Lower leg skin (tissue), 4 donors: Measurements from ENCODE around the gene CCDC33. TPM values are rescaled to one million over a fixed set of nuclear protein-coding genes. Genes with fewer than 3 reads are reported as not detected.

Source experiments
- DNase-seq, 2 donors: peaks; one replicate each; pipeline ENCODE4 v3.0.0-alpha.2; 2019; ENCODE audit warnings: low spot score in 2 of 2
- H3K4me3 ChIP-seq: fragments of 200-600 bp; sonication (generic); 2 replicates; pipeline ENCODE4 v1.5.1; 2017; ENCODE audit warnings: mild to moderate bottlenecking, low read depth; ENCODE audit not compliant: poor library complexity, severe bottlenecking
- POLR2A ChIP-seq, 2 donors: fragments of 450-650 bp; IDR thresholded peaks; one replicate each; pipeline ENCODE4 v1.6.1; 2016 to 2017; ENCODE audit warnings: antibody characterized with exemption in 2 of 2, mild to moderate bottlenecking in 1 of 2, moderate library complexity in 1 of 2
- WGBS, 2 donors: methylation state at CpG; one replicate each; pipeline ENCODE4 v1.1.5; 2018; 5-methylcytosine and 5-hydroxymethylcytosine counted together
- intact Hi-C: fragments of 100-400 bp; cut with DNase I; formaldehyde crosslinking; loops from one replicate; pipeline ENCODE4 v1.15.0; 2023; ENCODE audit warnings: low total_unique reads
- total RNA-seq, 4 donors: library from RNA; depleted of rRNA; stranded (reverse); fragments of >200 nt; gene quantifications; one replicate each; pipeline ENCODE4 v1.1.0, GENCODE V29; 2016
- TF ChIP-seq, protein P1 (sequence below), 3 donors: fragments of 450-650 bp; IDR thresholded peaks; one replicate each; pipeline ENCODE4 v1.5.1; 2016; ENCODE audit warnings: antibody characterized with exemption in 3 of 3, mild to moderate bottlenecking in 3 of 3, moderate library complexity in 2 of 3

Gene CCDC33
- total RNA-seq, 4 donors from 2014 or later = not detected

DNA sequence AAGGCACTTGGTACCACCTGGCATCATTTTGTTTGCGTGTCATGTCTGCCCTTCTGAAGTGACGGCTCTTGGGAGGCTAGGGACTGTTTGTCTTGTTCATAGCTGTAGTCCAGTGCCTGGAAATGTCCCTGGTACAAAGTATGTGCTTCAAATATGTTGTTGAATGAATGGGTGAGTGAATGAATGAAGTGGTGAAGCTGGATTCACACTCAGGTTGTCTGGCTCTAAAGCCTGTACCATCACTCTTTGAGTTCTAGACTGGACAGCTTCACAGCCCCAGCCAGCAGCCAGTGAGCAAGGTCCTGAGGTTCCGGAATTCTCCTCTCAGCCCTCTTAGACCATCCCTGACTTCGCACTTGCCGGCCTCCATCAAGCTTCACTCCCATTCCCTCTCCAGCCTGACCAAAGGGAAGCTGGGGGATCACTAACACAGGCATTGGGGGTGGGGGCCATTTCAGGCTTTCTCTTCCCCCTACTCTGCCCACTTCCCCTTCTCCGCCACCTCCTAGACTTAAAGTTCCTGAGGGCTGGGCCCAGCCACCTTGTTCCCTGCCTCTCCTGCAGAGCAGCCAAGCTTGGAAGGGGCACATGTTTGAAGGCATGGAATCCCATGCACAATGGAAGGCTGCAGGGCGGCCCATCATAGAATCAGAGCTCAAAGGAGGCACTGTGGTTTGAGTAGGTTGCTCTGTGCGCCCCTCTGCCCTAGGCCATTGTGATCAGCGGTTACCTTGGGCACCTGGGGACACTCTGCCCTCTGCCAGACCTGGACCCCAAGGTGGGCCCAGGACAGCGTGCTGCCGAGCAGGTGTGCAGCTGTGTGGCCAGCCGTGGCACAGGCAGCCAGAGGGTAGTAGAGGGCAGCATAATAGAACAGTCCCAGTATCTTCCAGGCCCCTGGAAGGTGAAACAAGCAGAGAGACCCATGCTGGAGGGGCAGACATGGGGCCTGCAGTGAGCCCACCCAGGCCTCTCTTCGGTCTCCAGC, 41.3 kb upstream of the CCDC33 start:
- intact Hi-C loops = no loop called here
- 92 to 94% methylated on average over 13 of the region's 13 CpGs for WGBS, 2 donors
- TF ChIP-seq POLR2A (IDR thresholded peaks at IDR 0.05) = no peak
- TF ChIP-seq, protein P1, sequence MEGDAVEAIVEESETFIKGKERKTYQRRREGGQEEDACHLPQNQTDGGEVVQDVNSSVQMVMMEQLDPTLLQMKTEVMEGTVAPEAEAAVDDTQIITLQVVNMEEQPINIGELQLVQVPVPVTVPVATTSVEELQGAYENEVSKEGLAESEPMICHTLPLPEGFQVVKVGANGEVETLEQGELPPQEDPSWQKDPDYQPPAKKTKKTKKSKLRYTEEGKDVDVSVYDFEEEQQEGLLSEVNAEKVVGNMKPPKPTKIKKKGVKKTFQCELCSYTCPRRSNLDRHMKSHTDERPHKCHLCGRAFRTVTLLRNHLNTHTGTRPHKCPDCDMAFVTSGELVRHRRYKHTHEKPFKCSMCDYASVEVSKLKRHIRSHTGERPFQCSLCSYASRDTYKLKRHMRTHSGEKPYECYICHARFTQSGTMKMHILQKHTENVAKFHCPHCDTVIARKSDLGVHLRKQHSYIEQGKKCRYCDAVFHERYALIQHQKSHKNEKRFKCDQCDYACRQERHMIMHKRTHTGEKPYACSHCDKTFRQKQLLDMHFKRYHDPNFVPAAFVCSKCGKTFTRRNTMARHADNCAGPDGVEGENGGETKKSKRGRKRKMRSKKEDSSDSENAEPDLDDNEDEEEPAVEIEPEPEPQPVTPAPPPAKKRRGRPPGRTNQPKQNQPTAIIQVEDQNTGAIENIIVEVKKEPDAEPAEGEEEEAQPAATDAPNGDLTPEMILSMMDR (IDR thresholded peaks at IDR 0.05) = no peak
- no peak overlapping the region for H3K4me3 ChIP-seq
- DNase-seq = no peak

DNA sequence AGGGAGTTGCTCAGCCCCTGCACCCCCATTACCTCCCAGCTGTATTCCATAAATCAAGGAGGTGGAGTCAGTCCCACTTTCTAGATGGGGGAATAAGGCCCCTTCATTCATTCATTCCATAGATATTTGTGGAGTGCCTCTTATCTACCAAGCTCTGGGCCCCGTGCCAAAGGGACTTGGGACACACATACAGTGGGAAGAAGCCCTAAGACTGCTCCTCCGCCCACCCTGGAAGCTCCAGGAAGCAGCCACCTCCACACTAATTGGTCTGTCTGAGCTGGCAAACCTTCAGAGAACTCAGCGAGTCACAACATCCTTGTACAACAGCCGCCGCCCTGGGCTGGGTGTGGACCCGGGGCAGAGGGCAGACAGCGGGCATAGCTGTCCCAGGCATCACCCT, 40.0 kb upstream of the CCDC33 start:
- TF ChIP-seq, protein P1 (IDR thresholded peaks at IDR 0.05) = no peak
- no peak overlapping the region for H3K4me3 ChIP-seq
- intact Hi-C loops = no loop called here
- WGBS, 2 donors = 20 to 21% methylated on average over 7 of the region's 7 CpGs
- DNase-seq = no peak

DNA sequence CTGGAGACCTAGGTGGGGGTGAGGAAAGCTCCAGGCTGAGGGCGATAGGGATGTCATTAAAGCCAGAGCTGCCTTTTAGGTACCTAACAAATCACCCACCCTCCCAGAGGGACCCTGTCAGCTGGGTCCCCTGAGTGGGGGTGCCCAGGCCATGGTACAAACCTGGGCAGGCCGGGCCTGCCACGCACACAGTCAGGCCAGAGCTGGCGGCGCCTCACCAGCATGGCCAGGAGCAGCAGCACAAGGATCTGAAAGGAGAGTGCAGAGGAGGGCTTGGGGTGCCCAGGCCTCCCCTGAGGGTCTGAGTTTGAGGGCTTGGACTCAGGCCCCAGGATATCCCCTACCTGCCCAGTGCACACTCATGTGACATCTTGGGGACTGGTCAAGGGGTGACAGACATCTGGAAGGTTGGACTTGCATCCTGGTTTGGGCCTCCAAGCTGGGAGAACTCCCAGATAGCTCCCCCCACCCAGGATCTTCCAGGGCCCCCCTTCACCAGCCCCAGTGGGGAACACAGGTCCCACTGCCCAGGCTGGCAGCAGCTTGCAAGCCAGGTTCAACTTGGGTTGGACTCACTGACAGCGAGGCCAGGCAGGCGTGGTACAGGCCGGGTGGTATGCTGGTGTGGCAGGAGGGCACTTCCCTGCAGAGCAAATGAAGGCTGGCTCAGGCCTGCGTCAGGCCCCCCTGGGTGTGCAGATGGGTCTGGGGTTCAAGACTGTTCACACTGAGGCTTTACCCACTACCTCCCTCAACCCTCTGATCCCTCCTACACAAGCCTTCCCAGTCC, 38.8 kb upstream of the CCDC33 start:
- 97 to 98% methylated on average over 5 to 9 of the region's 9 CpGs for WGBS, 2 donors
- no peak for TF ChIP-seq POLR2A (IDR thresholded peaks at IDR 0.05)
- DNase-seq = no peak
- no peak overlapping the region for H3K4me3 ChIP-seq
- intact Hi-C loops = no loop called here

DNA sequence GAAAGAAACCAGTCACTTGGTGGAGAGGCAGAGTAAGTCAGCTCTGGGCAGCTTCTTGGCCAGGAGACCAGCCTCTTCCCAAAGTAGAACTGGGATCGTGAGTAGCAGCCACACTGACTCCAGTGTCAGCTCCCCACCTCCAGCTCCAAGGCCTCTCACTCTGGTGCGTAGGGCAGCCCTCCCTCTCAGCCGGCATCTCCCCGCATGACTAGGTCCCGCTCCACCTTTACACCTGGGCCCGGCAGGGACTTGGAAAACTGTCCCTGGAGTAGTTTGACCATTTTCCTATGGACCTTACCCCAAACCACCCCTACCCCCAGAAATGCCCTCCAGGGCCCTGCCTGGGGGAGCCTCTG, 36.9 kb upstream of the CCDC33 start:
- WGBS, 2 donors = 94 to 97% methylated on average over 5 to 6 of the region's 6 CpGs
- TF ChIP-seq, protein P1 (IDR thresholded peaks at IDR 0.05) = no peak
- no peak for TF ChIP-seq POLR2A (IDR thresholded peaks at IDR 0.05)
- no peak overlapping the region for H3K4me3 ChIP-seq
- intact Hi-C loops = no loop called here
- DNase-seq = no peak

DNA sequence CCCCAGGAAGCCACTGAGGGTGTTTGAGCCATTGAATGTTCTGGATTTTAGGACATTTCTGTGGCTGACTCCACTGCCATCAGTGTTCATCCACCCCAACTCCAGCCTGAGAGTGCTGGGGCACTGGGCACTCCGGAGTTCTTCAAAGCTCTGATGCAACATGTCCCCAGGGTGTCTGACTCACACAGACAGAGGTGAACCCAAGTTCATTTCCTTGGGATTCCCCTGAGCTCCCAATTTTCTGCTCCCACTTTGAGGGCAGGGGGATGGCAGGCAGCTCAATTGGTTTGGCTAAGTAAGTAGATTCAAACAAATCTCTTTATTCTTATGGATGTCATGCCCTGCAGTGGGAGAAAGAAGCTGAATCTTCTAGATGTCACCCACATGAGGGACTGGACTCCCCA, 35.7 kb upstream of the CCDC33 start:
- intact Hi-C loops = no loop called here
- no peak for TF ChIP-seq POLR2A (IDR thresholded peaks at IDR 0.05)
- TF ChIP-seq, protein P1 (IDR thresholded peaks at IDR 0.05) = no peak
- peak in 1 of 2 donors; percentile 42 for DNase-seq
- 8 to 13% methylated on average over 1 of the region's 1 CpG for WGBS, 2 donors
- no peak overlapping the region for H3K4me3 ChIP-seq

DNA sequence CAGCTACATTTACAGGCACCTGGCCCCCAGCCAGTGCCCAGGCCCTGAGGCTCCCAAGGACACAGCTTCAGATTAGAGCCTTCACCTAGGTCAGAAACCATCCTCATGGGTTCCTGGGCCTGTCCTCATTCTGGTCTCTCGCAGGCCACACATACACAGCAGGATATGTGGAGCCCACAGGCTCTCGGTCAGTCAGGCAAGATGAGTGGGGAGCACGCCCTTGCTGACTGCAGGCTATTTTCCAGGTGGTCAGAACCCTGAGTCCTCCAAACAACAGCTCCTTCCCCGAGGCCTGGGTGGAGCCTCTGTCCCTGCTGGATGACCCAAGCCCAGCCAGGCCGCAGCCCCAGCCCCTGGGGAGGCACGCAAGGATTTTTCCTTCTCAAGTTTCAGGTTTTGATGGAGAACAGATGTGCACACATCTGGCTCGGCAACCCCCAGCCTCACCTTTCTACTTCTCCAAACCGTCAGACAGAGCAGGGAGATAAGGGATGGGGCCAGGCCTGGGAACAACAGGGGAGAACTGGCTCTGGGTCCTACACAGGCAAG, 35.2 kb upstream of the CCDC33 start:
- intact Hi-C loops = no loop called here
- TF ChIP-seq, protein P1 (IDR thresholded peaks at IDR 0.05) = no peak
- TF ChIP-seq POLR2A (IDR thresholded peaks at IDR 0.05) = no peak
- DNase-seq = no peak
- H3K4me3 ChIP-seq = no peak overlapping the region
- WGBS, 2 donors = 65 to 68% methylated on average over 8 of the region's 8 CpGs
